LoVo (cell line): ENCODE data around the gene HOXA7.

Experiments
- DNase-seq: peaks from one replicate; pipeline ENCODE4 v3.0.0-alpha.2; 2016; ENCODE audit warnings: low spot score

Gene HOXA7

DNA sequence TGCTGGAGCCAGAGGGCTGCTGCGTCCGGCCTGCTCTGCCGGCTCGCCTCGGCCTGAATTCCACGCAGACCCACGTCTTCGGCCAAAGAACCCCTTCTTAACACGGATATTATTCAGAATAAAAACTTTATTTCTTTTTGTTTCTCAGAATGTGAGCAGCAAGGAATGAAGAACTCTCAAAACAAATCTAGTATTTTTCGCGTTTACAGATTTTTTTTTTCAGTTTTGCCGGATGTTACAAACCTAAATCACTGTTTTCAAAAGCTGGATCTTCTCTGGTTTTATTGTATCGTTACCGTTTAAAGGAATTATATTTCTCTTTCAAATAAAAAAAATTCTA is 49.6 kb downstream of the HOXA7 start:
- no peak for DNase-seq

DNA sequence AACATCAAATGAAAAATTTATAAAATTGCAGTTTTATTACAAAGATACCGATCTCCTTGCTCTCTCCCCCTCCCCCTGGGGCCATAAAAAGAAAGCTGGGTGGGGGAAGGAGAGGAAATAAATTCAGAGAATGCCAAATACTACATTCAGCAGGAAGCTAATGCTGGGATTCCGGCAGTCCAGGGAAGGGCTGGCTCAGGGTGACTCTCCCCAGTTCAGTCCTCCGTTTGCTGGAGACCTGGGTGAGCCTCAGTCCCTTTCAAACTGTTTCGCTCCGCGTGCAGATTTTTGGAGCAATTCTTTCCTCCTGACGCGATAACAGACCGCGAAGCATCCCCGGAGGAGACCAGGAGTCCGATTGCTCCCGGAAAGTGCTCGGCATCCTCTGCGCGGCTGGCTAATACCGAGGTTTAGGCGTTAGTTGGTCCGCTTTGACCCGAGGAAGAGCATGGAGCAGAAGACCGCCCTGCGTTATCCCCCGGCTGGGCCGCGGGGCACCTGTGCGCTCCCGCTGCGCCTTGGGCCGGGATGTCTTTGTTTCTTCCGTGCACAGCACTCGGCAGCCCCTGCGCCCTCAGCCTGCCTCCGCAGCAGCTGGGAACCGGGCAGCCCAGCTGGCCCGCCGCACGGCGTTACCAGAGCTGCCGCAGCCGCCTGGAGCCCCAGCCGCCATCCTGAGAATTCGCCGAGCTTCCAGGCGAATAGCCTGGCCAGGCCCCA is 50.1 kb downstream of the HOXA7 start:
- no peak for DNase-seq

DNA sequence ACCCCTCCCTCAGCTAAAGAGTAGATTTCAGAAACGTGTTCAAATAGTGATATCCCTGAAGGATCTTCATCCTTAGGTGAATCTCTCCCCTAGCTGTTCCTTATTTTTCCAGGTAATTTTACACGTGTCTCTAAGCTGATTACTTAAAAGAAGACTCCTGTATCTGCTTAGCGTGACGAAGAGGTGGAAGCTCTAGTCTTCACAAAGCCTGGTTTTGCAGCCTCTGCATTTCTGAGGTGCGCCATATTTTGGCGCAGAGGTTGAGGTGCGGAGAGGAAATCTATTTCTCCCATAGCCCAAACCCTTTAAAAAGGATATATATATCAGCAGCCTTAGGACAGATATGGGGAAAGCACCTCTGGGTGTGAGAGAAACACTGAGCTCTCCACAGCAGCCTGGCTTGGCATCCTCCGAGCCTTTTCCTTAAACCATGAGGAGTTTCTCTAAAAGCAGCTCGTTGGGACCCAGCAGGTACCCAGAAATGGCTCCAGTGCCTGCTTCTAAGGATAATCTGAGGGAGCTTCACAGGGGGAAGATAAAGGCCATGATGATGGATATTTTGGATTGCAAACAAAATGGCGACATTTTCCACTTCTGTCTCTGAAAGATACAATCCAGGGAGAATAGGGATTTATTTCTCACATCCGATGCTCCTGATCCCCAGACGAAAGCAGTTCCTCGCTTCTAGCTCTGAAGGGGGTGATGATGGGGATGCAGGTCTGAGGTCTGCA is 51.0 kb downstream of the HOXA7 start:
- DNase-seq: no peak

DNA sequence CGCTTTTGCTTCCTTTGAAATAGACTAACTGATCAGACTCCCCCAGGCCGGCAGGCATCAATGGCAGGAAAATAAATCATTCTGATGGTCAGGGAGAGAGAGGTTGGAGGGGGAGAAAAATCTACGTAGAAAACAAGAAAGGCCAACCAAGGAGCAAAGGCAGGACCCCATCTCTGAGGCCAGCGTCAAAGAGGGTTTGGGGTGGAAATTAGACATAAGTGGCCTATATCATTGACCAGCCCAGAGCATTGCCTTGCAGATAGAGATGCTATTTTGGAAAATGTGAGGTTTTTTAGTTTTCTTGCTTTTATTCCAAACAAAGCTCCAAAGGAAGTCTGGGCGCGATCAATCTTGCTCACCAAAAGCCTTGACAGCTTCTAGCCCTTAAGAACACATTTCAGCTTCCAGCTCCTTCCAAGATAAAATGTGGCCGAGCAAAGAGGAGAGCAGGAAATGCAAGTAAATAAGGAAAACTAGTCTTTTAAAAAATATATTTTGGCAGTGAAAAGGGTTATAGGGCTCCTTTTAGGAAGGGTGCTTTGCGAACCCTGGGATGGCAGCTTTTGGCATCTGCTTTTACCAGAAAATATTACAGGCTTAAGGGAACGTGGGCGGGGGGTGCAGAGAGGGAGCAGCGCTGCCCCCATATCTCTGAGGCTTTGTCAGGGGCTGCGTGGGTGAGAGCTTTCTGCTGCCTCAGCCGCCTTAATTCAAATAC is 52.0 kb downstream of the HOXA7 start:
- DNase-seq: no peak
